GF-D8 (cell line): ENCODE data around the gene SH3PXD2A.
"Not testable (repeated sequence)": the region's sequence is repeated elsewhere in the genome, so short reads cannot be mapped to it uniquely, and the experiment has no call there.

Source experiments
- DNase-seq: peaks from one replicate; lab custom pipeline; 2025; lab: John Stamatoyannopoulos, UW

The SH3PXD2A gene

DNA sequence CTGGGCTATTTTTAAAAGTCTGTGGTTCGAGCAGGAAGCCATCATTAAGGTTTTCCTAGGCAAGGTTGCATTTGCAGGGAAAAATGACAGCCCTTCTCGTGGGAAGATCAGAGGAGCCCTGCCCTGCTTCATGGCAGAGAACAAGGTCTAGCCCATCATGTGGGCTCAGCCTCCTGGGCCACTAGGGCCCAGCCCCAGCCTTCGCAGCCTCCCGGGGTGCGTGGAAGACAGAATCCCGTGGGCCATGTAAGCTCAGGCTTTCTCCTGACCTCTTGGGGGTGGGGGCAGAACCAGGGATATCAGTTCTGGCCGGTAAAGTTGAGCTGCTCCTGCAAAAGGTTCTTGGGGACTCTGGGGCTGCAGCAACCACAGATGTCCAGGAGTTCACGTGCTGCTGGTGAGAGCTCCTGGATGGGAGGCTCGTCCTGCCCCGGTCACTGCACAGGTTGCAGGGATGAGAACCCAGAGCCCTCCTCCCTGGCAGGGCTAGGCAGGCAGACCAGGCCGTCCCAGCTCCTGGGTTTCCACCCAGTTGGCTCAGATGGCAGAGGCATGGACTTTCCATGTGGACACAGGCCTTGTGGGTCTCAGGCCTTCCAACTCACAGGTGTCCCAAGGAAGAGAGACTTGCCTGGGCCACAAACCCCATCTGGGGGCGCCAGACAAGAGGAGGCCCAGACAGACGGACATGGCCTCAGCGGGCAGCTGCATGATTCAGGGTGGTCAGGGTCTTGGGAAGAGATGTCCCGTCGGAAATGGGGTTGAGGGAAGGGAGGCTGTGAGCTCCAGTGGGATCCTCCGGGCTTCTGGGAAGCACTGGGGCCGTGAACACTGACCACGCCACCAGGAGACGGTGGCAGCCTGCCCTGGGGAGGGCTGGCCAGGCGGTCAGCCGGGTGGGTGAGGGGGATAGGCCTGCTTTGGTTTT lies 235.7 kb downstream of the SH3PXD2A start:
- DNase-seq = no peak

DNA sequence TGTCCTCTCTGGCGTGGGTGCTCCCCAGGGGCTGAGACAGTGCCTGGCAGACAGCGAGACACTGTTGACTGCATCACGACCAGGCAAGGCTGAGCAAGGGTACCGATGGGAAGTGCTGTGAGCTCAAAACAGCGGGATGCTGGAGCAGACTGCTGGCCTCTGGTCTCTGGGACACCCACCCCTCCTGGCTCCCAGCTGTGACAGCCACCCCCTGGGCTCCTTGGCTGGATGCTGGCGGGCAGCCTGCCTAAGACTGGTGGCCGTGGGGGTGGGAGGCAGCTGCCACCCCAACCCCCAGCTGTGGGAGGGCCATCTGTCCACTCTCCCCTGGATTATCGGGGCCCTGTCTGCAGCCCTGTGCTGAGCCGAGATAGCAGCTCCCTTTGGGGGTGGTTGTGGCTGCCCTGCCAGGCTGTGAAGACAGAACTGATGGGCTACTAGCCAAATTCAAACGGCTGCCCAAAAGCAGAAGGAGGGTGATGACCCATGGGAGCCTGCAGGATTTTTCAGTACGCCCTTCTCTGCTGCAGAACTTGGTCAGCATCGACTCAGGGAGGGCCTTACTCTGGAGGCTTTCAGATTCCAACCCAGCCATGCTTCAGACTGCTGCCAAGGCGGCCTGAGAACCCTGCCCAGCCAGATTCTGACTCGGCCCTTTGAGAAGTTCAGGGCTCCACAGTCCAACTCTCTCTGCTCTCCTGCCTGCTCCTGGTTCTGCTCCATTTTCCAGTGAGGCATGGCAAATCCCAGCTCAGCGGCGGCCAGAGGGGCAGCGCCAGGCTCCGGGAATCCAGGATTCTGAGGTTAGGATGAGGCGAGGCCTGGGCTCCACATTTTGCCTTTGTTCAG lies 236.6 kb downstream of the SH3PXD2A start:
- peak; percentile 75 for DNase-seq

DNA sequence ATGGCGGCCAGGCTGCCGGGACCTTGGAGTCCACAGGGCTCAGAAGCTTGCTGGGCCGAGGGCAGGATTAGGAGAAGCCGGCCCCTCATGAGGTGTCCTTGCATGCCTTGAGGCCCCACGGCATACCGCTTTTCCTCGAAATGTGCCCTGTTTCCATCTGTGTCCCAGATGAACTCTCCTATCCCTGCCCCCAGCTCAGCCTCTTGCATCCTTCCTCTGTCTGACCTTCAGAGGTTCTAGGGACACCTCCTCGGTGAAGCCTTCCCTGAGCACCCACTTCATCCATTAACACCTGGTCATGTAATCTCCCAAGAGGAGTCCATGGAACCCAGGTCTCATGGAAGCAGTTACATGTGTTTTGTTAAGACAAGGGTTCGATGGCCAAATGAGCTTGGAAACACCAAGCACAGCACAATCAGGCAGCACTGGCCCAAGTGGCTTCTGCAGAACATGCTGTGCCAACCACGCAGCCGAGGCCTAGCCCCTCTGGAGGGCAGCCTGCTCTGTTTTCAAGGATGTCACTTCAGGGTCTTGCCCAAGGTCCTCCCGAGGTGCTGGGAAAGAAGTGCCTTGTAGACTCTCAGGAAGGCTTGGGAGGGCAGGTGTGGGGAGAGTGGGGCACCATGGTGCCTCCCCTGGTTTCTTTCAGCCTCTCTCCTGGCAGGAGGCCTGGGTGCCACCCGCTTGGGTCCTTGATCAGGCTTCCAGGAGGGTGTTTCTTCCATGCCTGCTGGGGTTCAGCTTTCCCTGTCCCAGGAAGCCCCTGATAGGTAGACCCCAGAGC lies 237.6 kb downstream of the SH3PXD2A start:
- DNase-seq = no peak

DNA sequence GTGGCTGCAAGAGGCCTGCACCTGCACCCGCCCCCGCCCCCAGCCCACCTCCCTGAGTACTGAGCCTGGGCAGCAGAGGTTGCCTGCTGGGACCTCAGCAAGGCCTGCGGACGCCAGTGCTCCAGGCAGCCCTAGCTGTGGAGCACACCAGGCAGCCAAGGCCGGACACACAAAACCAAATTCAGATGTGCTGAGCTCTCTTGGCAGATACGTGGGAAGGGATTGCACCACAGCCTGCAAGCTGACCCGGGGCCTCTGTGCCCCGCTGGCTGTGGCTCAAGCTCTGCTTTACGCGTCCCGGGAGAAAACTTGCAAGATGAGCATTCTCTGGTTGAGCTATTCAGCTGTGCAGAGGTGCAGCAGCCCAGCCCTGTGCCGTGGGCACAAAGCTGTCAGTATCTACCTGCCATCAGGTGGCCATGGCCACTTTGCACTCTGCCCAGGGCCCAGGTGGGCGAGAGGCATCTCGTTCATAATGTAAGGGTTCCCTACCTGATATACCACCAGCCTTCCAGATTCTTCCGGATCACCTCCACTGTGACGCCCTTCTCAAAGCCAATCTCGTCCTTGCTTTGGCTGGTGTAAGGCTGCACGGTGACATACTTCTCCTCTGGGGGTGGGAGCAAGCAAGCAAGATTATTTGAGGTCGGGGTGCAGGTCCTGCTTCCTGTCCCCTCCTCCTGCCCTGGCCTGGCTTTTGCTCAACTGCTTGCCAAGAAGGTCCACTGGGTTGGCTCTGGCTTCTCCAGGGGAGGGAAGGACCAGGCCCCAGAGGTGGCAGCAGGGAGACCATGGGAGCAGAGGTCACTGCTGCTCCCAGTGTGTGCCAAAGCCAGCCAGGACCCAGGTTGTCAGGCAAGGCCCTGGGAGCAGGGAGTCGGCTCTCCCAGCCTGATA lies 238.4 kb downstream of the SH3PXD2A start:
- DNase-seq = peak; percentile 81

DNA sequence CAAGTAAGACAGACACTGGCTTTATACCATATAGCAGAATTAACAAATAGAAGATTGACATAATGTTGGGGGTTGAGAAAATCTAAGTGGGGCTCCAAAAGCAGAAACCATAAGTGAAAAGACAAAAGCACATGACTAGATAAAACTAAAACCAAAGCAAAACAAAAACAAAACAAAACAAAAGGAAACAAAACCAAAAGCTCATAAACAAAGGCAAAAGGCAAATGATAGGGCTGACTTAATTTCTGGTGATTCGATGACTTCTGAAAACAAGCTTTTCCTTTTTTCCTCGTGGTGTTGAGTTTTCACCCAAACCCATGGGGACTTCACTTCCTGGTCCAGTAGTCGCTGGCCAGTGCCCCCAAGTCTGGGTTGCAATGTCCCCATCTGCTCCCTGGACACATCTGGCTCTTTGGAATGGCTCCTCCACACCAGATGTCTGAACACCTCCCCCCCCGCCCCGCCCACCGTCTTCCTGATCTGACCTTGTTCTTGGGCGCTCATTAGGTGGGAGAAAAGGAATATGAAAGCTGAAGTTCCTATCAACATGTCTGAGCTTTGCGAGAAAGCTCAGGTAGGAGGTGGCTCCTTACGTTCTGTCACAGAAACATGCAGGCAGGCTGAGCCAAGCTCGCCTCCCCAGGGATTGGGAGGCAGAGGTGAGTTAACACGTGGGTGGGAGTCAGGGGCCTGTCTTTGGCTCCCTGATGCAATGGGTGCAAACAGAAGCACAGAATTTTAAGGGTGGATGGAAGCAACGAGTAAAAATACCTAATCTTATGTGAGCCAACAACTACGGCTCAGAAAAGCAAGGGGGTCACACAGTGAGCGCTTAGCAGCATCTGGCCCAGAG lies 240.8 kb downstream of the SH3PXD2A start:
- no peak for DNase-seq

- no peak for DNase-seq
Observed at GRCh38 chr10:103613616-103614015, 241.8 kb downstream of the SH3PXD2A start.

GRCh38 chr10:103612462-103613365 lies 242.7 kb downstream of the SH3PXD2A start:
- no peak for DNase-seq

DNA sequence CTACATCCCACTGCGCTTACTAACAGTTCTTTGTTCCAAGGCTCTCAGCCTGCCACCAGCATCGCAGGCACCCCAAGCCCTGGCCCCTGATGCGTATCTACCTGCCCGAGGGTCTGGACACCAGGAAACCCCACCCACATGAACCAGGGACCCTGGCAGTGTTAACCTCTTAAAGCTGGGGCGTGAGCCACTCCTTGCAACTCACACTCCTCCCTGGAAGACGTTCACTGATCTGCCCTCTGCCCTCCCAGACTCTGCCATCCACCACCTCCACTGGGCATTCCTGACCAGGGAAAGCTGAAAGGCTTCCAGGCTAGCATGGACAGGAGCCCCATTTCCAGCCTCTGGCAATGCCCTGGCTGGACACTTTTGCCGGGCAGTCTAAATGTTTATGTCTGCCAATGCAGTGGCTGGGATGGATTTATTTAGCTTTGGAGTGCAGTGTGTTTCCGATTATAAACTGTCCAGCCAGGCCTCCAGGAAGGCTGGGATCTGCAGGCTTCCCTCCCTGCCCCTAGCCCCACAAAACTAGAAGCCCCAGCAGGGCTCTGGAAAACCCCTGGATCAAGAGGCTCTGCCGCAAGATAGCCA lies 244.4 kb downstream of the SH3PXD2A start:
- DNase-seq = no peak

GRCh38 chr10:103610083-103610472 lies 245.3 kb downstream of the SH3PXD2A start:
- DNase-seq = no peak

GRCh38 chr10:103609231-103610082 lies 245.9 kb downstream of the SH3PXD2A start:
- no peak for DNase-seq

DNA sequence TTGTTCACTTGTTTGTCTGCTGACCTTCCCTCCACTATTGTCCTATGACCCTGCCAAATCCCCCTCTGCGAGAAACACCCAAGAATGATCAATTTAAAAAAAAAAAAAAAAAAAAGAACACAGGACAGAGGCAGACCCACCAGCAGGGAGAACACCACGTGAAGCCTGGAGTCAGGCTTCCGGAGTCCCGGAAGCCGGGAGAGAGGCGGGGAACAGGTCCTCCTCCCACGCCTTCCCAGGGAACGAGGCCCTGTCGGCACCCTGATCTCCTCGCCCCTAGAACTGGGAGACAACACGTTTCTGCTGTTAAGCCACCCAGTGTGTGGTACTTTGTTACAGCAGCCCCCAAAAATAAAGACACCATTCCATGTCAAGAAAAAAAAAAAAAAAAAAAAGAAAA lies 247.3 kb downstream of the SH3PXD2A start:
- not testable (repeated sequence) for DNase-seq

DNA sequence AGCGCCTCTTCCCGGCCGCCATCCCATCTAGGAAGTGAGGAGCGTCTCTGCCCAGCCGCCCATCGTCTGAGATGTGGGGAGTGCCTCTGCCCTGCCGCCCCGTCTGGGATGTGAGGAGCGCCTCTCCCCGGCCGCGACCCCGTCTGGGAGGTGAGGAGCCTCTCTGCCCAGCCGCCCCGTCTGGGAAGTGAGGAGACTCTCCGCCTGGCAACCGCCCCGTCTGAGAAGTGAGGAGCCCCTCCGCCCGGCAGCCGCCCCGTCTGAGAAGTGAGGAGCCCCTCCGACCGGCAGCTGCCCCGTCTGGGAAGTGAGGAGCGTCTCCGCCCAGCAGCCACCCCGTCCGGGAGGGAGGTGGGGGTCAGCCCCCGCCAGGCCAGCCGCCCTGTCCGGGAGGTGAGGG lies 248.3 kb downstream of the SH3PXD2A start:
- DNase-seq = not testable (repeated sequence)

- DNase-seq = not testable (repeated sequence)
Observed at GRCh38 chr10:103606097-103606438, 249.3 kb downstream of the SH3PXD2A start.

GRCh38 chr10:103605359-103606096 lies 249.8 kb downstream of the SH3PXD2A start:
- DNase-seq = no peak

GRCh38 chr10:103603382-103603781 lies 252.0 kb downstream of the SH3PXD2A start:
- DNase-seq = no peak

DNA sequence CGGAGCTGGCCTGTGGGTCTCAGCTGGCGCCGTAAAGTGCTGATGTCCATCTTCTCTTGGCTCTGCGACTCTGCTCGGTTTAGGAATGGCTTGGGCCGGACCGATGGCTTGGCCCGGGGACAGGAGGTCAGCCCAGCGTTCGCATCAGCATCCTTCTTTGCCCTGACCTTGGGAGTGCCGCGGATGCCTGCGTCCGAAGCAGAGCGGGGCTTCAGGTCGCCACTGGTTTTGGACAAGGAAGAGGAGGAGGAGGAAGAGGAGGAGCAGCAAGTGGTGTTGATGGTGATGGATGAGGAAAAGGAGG lies 252.6 kb downstream of the SH3PXD2A start:
- DNase-seq = no peak
